Esophagus squamous epithelium (tissue), 4 donors: ENCODE measurements around the gene SLC25A42.

Experiments
- CTCF ChIP-seq, 6 experiments: fragments of 450-650 bp in 4 of 6; fragments of 200-600 bp in 2 of 6; sonication (generic) in 2 of 6; IDR thresholded peaks; one replicate each; pipeline ENCODE4 v1.5.1; 2016 to 2019; ENCODE audit warnings: antibody characterized with exemption in 6 of 6, mild to moderate bottlenecking in 4 of 6, moderate library complexity in 4 of 6
- POLR2A ChIP-seq, 4 donors: fragments of 450-650 bp; IDR thresholded peaks; one replicate each; pipeline ENCODE4 v1.6.1; 2017; ENCODE audit warnings: antibody characterized with exemption in 4 of 4, mild to moderate bottlenecking in 4 of 4, moderate library complexity in 3 of 4

GRCh38 chr19:19050731-19051130 is 13.1 kb upstream of the SLC25A42 start:
- TF ChIP-seq POLR2A (IDR thresholded peaks at IDR 0.05) (no peak), CTCF (IDR thresholded peaks at IDR 0.05) (no peak)
